Measurements from ENCODE around the gene GRID1.

- no peak for TF ChIP-seq TAF1 (IDR thresholded peaks at IDR 0.05; ENCODE audit: low read depth, low read length)
- TF ChIP-seq POLR2AphosphoS5 (IDR thresholded peaks at IDR 0.05; ENCODE audit: low read depth, low read length), result no peak
- no peak for TF ChIP-seq POLR2A (IDR thresholded peaks at IDR 0.05; ENCODE audit: low read depth, low read length)
- no peak for TF ChIP-seq PAX5 (IDR thresholded peaks at IDR 0.05; ENCODE audit: insufficient read depth, low read length, severe bottlenecking)
Measured at GRCh38 chr10:85848756-85849155, 517.8 kb downstream of the GRID1 start.

All from GM12891 (cell line).